Activated T-helper 1 cell treated with anti-CD3 and anti-CD28 coated beads, Interleukin-2, amount 50 U/mL, for 16 hours (primary cell): Measurements from ENCODE around the gene MTMR2.

Source experiments
- DNase-seq, 2 donors: peaks; one replicate each; pipeline ENCODE4 v3.0.0-alpha.2; 2020; ENCODE audit warnings: low read depth in 1 of 2, low spot score in 1 of 2

The MTMR2 gene

DNA sequence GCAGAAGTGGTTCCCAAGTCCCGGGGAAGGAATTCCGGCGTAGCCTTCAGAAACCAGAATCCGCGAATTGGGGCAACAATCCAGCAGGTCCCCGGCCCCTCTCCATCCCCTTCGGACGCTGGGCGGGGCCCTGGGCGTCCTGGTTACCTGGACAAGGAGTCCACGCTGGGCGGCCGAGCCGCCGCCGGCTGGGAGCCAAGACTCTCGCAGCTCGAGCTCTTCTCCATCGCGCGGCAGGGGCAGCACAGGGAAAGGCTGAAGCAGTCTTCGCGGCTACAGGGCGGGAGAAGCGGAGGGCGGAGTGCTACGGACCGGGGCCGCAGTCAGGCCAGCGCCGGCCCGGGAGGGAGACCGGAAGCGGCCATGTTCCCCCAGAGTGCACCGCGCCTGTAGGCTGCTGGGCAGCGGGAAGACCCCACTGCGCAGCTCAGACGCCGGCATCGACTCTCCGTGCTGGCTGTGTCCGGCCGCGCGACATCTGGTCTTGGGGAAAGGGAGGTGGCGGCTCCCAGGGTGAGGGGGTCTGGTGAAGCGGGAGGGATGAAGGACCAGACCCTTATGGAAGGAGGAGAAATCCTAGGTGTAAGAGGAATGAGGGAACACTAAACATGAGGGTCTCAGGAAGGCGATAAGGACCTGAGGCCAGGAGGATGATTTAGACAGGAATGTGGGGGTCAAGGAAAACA is at the start of gene MTMR2:
Gene MTMR2, minus strand, starts transcription at position 380 of the 686 bp plus-strand sequence. Its CDS starts 153 bp downstream, at position 227.
- DNase-seq = peak; percentile 14 to 32

DNA sequence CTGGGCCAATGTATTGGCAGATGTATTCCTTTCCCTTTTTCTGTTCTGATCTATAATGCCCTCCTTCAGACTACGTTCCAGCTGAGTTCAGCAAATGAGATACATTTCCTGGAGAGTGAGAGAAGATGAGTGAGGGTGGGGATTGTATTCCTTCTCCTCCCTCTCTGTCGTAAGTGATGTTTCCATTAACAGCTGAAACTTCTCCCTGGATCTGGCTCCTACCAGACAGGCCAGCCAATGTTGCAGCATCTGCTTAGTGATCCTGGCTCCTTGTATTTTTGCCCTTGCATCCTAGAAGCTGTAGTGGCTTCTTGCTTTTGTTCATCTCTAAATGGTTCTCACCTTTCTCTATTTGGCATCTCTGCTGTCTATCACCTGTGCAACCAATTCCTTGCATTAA is 48.2 kb upstream of the MTMR2 start:
- DNase-seq = no peak

DNA sequence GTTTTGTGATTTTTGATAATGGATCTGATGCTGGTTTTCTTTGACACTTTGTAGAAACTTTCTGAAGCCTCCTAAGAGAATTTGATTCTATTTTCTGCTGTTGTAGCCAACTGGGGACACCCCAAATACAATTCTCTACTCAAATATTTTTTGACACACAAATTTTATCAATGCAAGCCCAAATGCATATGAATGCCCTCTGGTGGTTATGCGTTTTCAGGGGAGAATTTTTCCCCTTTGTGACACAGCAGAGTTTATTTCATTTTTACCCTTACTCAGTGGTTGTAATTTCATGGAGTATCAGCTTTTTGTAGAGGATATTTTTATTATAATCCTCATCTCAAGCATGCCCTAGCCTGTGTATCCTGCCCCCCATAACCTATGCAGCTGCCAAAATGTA is 44.7 kb upstream of the MTMR2 start:
- no peak for DNase-seq

DNA sequence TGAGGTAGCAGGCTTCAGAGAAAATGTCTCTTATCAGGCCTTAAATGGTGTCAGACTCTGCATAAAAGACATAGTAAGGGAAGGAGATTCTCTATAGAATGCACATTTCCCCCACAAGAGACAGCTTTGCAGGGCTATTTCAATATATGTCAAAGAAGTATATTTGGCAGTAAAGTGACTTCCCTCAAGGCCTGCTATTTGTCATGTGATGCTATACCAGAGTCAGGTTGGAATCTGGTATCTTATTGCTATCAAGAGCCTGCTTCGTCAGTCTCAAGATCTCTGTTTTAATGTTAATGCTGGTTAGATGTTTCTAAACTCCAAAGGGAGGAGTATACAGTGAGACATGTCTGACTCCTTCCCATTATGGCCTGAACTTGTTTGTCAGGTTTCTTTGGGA is 40.4 kb upstream of the MTMR2 start:
- no peak for DNase-seq

DNA sequence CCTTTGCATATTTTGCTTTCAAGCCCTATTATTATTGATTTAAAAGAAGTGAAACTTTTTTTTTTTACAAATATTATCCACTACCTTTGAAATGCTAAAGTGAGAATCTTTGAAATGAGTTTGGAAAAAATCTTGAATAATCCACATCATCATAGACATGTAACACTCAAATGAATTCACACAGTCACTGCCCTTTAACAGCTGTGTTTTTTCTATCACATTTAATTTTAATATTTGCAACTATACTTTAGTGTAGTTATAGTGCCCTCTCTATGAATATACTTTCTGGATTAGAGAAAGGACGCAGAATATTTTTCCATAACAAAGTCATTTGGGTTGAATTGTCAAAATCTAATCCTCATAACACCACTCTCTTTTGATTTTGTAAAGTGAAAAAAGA is 37.9 kb upstream of the MTMR2 start:
- no peak for DNase-seq

DNA sequence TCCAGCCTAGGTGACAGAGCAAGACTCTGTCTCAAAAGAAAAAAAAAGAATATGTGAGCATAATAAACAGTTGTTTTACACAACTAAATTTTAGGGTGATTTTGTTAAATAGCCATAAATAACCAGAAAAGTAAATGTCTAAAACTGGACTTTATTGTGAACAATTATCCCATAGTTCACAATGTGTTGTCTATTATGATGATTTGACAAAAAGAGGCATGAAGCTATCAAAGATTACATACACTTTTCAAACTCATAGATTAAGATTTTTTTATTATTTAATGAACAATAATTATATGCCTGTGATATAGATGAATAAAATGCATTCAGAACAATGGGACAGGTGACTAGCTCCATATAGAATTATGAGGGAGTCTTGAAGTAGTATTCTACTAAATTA is 27.0 kb upstream of the MTMR2 start:
- no peak for DNase-seq

DNA sequence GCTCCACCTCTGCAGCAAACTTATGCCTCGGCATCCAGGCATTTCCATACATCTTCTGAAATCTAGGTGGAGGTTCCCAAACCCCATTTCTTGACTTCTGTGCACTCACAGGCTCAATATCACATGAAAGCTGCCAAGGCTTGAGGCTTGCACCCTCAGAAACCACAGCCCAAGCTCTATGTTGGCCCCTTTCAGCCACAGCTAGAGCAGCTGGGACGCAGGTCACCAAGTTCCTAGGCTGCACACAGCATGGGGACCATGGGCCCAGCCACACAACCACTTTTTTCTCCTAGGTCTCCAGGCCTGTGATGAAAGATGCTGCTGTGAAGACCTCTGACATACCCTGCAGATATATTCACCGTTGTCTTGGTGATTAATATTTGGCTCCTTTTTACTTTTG is 24.7 kb upstream of the MTMR2 start:
- DNase-seq = no peak

DNA sequence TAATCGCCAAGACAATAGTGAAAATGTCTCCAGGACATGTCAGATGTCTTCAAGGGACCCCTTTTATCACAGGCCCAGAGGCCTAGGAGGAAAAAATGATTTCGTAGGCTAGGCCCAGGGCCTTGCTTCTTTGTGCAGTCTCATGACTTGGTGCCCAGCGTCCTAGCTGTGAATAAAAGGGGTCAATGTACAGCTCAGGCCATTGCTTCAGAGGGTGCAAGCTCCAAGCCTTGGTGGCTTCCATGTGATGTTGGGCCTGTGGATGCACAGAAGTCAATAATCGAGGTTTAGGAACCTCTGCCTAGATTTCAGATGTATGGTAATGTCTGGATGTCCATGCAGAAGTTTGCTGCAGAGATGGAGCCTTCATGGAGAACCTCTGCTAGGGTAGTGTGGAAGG is 20.7 kb upstream of the MTMR2 start:
- DNase-seq = no peak

DNA sequence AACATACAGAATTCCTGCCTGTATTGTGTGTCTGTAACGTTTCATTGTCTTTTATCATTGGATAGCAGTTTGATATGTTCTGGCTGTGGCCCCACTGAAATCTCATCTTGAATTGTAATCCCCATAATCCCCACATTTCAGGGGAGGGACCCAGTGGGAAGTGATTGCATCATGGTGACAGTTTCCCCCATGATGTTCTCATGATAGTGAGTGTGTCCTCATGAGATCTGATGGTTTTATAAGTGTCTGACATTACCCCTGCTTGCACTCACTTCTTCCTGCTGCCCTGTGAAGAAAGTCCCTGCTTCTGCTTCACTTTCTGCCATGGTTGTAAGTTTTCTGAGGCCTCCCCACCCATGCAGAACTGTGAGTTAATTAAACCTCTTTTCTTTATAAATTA is 19.6 kb upstream of the MTMR2 start:
- no peak for DNase-seq

DNA sequence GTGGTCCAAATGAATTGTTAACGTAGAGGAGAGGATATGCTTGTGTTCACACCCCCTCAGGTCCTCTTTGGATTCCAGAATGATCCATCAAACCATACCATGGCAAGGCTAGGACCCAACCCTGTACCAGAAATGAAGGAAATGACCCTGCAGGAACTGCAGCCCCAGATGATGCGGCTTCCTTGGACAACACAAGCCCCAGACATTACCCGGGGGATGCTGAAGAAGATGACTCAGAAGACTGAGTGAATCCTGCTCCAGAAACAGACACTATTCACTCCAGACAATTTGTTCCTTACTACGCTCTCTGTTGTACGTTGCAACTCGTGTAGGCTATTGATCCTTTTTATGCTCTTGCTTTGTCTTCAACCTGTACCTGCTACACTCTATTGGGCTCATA is 15.2 kb upstream of the MTMR2 start:
- DNase-seq = no peak

DNA sequence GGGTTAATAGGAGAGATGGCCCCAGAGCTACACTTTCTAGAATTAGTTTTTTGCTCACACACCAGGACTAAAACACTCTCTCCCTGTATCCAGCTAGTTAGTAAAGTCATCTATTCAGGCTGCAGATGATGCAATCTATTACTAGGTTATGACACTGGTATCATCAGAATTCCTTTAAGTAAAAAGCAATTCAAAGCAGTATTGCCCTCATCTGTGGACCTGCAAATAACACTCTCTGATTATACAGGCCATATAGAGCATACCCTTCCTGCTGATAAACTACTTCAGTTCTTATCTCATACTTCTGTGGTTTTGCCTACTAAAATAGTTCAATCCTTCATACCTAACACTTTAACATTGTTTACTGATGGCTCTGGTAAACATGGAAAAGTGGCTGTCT is 13.5 kb upstream of the MTMR2 start:
- no peak for DNase-seq

DNA sequence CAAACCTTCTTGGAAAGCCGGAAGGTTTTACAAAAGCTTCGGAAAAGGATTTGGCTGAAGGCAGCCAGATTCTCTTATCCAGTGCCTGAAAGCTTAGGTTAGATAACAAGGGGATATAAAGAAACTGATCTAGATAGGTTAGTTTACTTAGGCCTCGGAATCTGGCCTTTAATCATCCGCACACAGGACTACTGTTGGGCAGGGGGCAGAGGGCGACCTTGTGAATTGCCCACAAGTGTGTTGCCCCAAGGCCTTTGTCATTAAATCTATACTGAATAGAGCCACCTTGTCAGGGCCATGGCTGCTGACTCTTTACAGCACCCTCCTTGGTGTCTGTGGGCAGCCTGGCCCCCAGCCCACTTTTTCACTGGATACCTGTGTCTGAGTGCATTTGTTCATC is 9.7 kb upstream of the MTMR2 start:
- DNase-seq = no peak

DNA sequence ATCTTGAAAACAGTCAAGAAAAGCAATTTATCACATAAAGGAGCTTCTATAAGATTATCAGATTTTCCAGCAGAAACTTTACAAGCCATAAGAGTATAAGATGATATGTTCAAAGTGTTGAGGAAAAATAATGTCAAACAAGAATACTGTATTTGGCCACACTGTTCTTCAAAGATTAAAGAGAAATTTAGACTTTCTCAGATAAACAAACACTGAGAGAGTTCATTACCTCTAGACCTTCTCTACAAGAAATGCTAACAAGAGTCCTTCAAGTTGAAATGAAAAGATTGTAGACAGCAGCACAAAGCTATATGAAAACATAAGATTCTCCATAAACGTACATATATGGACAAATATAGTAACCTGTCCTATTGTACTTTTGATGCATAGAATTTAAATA is 8.0 kb upstream of the MTMR2 start:
- no peak for DNase-seq

DNA sequence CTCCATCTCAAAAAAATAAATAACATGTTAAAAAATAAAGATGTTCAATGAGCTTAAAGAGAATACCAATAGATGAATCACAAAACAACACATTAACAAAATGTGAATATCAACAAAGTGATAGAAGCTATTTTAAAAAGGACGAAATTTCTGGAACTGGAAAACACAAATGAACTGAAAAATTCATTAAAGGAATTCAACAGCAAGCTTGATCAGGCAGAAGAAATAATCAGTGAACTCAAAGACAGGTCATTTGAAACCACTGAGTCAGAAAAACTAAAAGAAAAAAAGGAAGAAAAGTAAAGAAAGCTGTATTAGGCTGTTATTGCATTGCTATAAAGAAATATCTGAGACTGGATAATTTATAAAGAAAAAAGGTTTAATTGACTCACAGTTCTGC is 7.0 kb upstream of the MTMR2 start:
- DNase-seq = no peak

DNA sequence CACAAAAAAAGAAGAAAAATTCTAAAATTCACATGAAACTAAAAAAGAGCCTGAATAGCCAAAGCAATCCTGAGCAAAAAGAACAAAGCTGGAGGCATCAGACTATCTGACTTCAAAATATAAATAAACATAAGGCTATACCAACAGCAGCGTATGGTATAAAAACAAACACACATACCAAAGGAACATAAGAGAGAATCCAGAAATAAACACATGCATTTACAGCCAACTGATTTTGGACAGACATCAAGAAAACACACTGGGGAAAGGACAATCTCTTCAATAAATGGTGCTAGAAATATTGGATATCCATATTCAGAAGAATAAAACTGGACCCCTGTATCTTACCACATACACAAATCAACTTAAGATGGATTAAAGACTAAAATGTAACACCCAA is 2.8 kb upstream of the MTMR2 start:
- no peak for DNase-seq

DNA sequence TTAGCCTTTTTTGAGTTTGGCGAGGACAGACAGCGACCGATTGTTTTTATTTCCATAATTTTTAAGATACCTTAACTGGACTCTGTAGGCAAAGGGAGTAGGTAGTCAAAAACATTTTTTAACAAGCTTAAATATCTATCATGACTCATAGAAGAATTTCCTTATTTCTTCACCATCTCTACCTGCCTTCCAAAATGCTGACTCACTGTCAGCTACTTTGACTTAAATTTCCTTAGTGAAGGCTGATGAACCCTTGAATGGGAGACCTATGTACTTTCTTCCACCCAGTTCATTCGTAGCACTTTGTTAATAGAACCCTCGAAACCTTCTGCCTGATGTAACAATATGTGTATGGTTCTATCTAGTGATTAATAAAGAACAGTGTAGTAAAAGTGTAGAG is 1.1 kb upstream of the MTMR2 start:
- DNase-seq = no peak

DNA sequence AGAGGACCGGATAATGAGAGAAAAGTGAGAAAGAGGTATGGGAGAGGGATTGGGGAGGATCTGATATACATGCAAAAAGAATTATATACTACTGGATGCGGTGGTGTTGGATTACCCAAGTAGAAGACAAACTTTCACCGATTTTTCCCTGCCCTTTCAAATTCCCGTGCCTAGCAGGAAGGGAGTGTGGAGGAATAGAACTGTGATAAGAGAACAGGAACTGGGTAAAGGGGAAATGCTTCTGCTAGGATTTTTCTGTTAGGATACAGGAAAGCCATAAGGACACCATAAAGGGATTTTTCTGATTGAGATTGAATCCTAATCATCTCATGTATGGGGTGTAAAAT is 480 bp upstream of the MTMR2 start:
- no peak for DNase-seq

DNA sequence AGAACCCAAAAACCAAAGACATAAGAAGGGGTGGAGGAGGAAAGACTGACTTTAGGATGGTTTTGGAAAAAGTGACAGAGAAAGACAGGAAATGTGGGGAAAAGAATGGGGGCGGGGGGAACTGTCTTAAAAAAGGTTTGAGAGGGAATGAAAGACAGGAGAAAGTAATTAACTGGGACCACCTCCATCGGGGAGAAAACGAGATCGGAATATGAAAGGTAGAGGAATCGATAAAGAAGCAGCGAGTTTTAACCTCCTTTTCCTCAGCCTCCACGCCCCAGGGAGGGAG is 524 bp downstream of the MTMR2 start:
- DNase-seq = no peak

DNA sequence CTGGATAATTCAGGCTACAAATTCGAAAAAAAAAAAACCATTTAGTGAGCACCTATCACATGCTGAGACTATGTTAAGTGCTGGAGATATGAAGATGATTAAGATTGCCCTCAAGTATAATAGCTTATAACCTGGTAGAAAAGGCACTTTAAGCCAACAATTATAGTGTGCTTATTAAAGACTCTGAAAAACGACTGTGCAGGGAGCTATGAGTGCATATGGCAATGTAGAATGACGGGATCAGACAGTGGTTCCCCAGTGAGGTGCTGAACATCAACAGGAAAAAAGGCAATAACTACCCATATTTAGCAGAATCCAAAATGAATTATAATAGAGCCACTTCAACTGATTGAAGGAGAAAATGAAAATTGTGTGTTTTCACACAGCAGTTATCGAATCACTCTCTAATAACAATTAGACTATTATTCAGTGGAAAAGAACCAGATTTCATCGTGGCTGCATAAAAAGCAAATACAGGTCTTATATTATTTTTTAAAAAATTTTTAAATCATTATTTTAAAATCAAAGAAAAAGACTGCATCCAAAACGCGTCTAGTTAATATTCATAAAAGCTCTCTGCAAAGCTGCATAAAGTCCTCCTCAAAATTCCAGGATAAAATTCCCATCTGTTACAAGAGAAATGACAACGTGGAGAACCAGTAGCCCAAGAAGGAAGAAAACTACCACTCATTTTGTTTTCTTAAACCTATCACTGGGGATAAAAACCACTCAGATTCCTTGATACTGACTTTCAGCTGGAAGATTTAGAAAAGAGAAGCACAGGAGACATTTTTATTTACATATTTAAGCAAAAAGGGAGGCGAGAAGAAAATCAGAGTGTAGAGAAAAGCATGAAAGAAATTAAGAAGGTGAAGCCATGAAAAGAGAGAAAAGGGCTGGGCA is 1.1 kb downstream of the MTMR2 start:
- no peak for DNase-seq

DNA sequence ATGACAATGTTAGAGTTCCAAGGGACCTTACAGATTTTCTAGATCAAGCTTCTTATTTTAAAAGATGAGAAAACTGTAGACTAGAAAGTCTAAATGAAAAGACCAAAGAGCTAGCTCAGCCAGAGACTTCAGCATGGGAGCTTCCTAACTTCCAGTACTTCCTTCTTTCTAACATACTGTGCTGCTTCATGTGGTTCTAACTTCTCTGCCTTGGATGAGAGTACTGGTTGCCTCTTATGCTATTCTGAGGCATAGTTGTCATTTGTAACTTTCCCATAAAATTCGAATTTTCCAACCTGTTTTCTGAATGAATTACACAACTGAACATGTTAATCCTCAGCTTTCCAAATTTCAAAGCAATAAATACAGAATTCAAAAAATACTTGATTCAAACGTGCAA is 1.8 kb downstream of the MTMR2 start:
- DNase-seq = no peak

DNA sequence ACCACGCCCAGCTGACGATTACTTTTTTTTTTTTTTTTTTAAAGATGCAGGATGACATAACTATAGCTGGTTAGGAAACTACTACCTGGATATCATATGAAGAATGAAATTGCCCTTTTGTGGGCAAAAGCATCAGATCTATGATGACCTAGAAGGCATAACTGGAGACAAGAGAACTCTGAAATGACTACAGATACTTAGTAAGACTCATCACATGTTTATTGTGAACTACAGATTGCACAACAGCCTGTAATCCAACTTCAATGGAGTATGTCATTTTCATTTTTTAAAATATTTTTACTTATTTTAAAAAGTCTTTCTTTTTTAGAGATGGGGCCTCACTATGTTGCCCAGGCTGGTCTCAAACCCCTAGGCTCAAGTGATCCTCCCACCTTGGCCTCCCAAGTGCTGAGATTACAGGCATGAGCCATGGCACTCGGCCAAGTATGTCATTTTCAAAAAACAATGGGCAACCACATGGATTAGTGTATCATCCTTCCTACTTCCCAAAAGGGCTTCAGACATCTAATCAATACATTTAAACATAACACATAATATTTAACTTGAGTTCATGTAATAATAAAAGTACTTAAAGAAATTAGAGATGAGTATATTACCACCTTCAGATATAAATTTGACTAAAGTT is 3.3 kb downstream of the MTMR2 start:
- DNase-seq = no peak

DNA sequence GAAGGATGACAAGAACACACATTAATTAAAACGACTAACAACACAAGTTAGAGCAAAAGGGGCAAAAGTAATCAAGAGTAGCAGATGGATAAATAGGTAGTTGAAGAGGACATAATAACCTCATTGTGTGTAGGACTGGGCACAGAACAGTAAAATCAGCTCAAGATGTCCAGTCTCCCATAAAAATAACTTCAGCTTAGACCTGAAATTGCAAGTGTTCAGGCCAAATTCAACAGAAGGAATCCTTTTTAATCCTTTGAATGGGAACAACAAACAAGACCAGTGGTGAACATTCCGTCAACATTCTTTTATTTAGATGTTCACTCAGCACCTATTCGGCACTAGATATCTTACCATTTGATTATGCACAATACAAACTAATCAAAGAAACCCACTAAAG is 4.4 kb downstream of the MTMR2 start:
- no peak for DNase-seq

DNA sequence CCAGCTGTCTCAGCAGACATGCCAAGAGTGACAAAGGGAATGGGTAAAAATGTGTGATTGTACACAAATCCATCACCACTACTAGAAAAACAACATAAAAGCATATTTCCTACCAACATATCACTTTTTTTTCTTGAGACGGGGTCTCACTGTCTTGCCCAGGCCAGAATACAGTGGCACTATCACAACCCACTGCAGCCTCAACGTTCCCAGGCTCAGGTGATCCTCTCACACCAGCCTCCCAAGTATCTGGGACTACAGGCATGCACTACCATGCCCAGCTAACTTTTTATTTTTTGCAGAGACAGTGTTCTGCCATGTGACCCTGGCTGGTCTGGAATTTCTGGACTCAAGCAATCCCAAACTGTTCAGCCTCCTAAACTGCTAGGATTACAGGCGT is 5.2 kb downstream of the MTMR2 start:
- DNase-seq = no peak
